Measurements from ENCODE around the gene C1QTNF9.
"Not testable (repeated sequence)": the region's sequence is repeated elsewhere in the genome, so short reads cannot be mapped to it uniquely, and the experiment has no call there.

Gene C1QTNF9

GRCh38 chr13:24327598-24327997, 18.2 kb downstream of the C1QTNF9 start:
- H3K4me2 ChIP-seq (ENCODE audit: low read length); H3K4me3 ChIP-seq (ENCODE audit: low read length); H3K9ac ChIP-seq (ENCODE audit: low read depth, low read length); H3K4me1 ChIP-seq (ENCODE audit: control insufficient read depth, insufficient read depth, low read length); H3K27me3 ChIP-seq (ENCODE audit: control insufficient read depth, insufficient read depth, low read length); H3K9me3 ChIP-seq (replicated peaks; ENCODE audit: low read length); H3K36me3 ChIP-seq (ENCODE audit: insufficient read depth, low read length): not testable (repeated sequence)

- H3K27me3 ChIP-seq (ENCODE audit: control insufficient read depth, insufficient read depth, low read length) = peaks cover 9% of the 10 kb centered on the region
- H3K4me3 ChIP-seq (ENCODE audit: low read length) = peak overlapping the region; percentile 34
- no peaks in the 10 kb centered on the region for H3K9me3 ChIP-seq (replicated peaks; ENCODE audit: low read length)
- no peak overlapping the region for H3K9ac ChIP-seq (ENCODE audit: low read depth, low read length)
- H3K4me1 ChIP-seq (ENCODE audit: control insufficient read depth, insufficient read depth, low read length) = no peaks in the 10 kb centered on the region
- H3K4me2 ChIP-seq (ENCODE audit: low read length) = peak overlapping the region; percentile 58
- no peaks in the 10 kb centered on the region for H3K36me3 ChIP-seq (ENCODE audit: insufficient read depth, low read length)
Measured at GRCh38 chr13:24328145-24328544, 18.8 kb downstream of the C1QTNF9 start.

- no peak overlapping the region for H3K9ac ChIP-seq (ENCODE audit: low read depth, low read length)
- no peaks in the 10 kb centered on the region for H3K27me3 ChIP-seq (ENCODE audit: control insufficient read depth, insufficient read depth, low read length)
- H3K4me2 ChIP-seq (ENCODE audit: low read length) = no peak overlapping the region
- no peaks in the 10 kb centered on the region for H3K9me3 ChIP-seq (replicated peaks; ENCODE audit: low read length)
- H3K4me3 ChIP-seq (ENCODE audit: low read length) = no peak overlapping the region
- no peaks in the 10 kb centered on the region for H3K36me3 ChIP-seq (ENCODE audit: insufficient read depth, low read length)
- H3K4me1 ChIP-seq (ENCODE audit: control insufficient read depth, insufficient read depth, low read length) = no peaks in the 10 kb centered on the region
Measured at GRCh38 chr13:24338721-24339120, 29.3 kb downstream of the C1QTNF9 start.

GRCh38 chr13:24339937-24340607, 30.7 kb downstream of the C1QTNF9 start:
- Histone ChIP-seq H3K27me3 (ENCODE audit: control insufficient read depth, insufficient read depth, low read length) (no peaks in the 10 kb centered on the region), H3K4me3 (ENCODE audit: low read length) (no peak overlapping the region), H3K4me2 (ENCODE audit: low read length) (no peak overlapping the region), H3K9me3 (replicated peaks; ENCODE audit: low read length) (no peaks in the 10 kb centered on the region), H3K9ac (ENCODE audit: low read depth, low read length) (no peak overlapping the region), H3K4me1 (ENCODE audit: control insufficient read depth, insufficient read depth, low read length) (no peaks in the 10 kb centered on the region), H3K36me3 (ENCODE audit: insufficient read depth, low read length) (no peaks in the 10 kb centered on the region)

GRCh38 chr13:24340608-24340955, 31.2 kb downstream of the C1QTNF9 start:
- H3K9ac ChIP-seq (ENCODE audit: low read depth, low read length) = no peak overlapping the region

DNA sequence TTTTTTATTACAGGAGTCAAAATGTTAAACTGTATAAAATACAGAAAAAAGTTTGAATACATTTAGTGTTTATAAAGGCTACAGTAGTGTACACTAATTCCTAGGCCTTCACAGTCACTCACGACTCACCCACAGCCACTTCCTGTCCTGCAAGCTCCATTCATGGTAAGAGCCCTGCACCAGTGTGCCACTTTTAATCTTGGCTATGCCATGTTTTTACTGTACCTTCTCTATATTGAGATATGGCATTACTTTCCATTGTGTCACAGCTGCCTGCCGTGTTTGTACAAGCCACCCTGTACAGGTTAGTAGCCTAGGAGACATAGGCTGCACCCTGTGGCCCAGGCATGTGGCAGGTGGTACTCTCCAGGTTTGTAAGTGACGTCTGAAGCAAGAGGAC, 32.1 kb downstream of the C1QTNF9 start:
- H3K27me3 ChIP-seq (ENCODE audit: control insufficient read depth, insufficient read depth, low read length) = no peaks in the 10 kb centered on the region
- H3K4me1 ChIP-seq (ENCODE audit: control insufficient read depth, insufficient read depth, low read length) = no peaks in the 10 kb centered on the region
- H3K4me3 ChIP-seq (ENCODE audit: low read length) = no peak overlapping the region
- no peak overlapping the region for H3K4me2 ChIP-seq (ENCODE audit: low read length)
- no peak overlapping the region for H3K9ac ChIP-seq (ENCODE audit: low read depth, low read length)
- no peaks in the 10 kb centered on the region for H3K36me3 ChIP-seq (ENCODE audit: insufficient read depth, low read length)
- H3K9me3 ChIP-seq (replicated peaks; ENCODE audit: low read length) = no peaks in the 10 kb centered on the region

More at GRCh38 chr13:24340608-24340955, 31.2 kb downstream of the C1QTNF9 start:
- no peaks in the 10 kb centered on the region for H3K4me1 ChIP-seq (ENCODE audit: control insufficient read depth, insufficient read depth, low read length)
- H3K4me3 ChIP-seq (ENCODE audit: low read length) = no peak overlapping the region
- H3K9me3 ChIP-seq (replicated peaks; ENCODE audit: low read length) = no peaks in the 10 kb centered on the region
- no peaks in the 10 kb centered on the region for H3K27me3 ChIP-seq (ENCODE audit: control insufficient read depth, insufficient read depth, low read length)
- no peak overlapping the region for H3K4me2 ChIP-seq (ENCODE audit: low read length)
- no peaks in the 10 kb centered on the region for H3K36me3 ChIP-seq (ENCODE audit: insufficient read depth, low read length)

- Histone ChIP-seq H3K9me3 (replicated peaks; ENCODE audit: low read length) (no peaks in the 10 kb centered on the region), H3K4me2 (ENCODE audit: low read length) (no peak overlapping the region), H3K27me3 (ENCODE audit: control insufficient read depth, insufficient read depth, low read length) (no peaks in the 10 kb centered on the region), H3K4me1 (ENCODE audit: control insufficient read depth, insufficient read depth, low read length) (no peaks in the 10 kb centered on the region), H3K9ac (ENCODE audit: low read depth, low read length) (no peak overlapping the region), H3K36me3 (ENCODE audit: insufficient read depth, low read length) (no peaks in the 10 kb centered on the region), H3K4me3 (ENCODE audit: low read length) (no peak overlapping the region)
Measured at GRCh38 chr13:24348385-24348784, 39.0 kb downstream of the C1QTNF9 start.

GRCh38 chr13:24348797-24349515, 39.6 kb downstream of the C1QTNF9 start:
- Histone ChIP-seq H3K4me3 (ENCODE audit: low read length) (no peak overlapping the region), H3K36me3 (ENCODE audit: insufficient read depth, low read length) (no peaks in the 10 kb centered on the region), H3K27me3 (ENCODE audit: control insufficient read depth, insufficient read depth, low read length) (no peaks in the 10 kb centered on the region), H3K9me3 (replicated peaks; ENCODE audit: low read length) (no peaks in the 10 kb centered on the region), H3K4me1 (ENCODE audit: control insufficient read depth, insufficient read depth, low read length) (no peaks in the 10 kb centered on the region), H3K9ac (ENCODE audit: low read depth, low read length) (no peak overlapping the region), H3K4me2 (ENCODE audit: low read length) (no peak overlapping the region)

DNA sequence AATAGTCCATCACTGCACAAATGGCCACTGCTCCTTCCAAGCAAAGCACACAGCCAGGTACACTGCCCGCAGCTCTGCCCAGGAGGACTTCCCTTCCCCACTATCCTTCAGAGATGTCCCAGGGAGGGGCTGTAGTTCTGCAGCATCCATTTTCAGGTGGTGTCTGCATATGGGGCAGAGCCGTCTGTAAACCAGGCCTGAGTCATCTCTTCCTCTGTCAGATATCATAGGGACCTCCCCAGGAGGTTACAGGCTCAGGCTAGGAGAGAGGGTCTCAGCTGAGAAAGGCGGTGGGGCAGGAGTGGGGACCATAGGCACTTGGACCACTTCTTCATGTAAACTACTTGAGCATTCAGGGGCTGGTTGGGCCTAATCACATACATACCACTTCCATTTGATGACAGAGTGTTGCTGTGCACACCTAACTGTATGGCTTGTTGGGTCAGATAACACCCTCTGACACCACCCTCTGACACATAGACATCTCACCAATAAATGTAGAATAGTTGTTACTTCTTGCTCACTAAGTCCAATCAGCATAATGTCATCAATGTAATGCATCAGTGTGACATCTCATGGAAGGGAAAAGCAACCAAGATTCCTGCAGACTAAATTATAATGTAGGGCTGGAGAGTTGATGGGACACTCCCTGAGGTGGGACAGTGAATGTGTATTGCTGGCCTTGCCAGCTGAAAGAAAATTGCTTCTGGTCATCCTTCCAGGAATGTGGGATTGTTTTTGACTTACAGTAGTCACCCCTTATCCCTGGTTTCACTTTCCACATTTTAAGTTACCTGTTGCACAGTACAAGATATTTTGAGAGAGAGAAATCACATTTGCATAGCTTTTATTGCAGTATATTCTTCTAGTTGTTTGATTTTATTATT, 40.6 kb downstream of the C1QTNF9 start:
- H3K4me1 ChIP-seq (ENCODE audit: control insufficient read depth, insufficient read depth, low read length); H3K9me3 ChIP-seq (replicated peaks; ENCODE audit: low read length); H3K4me3 ChIP-seq (ENCODE audit: low read length); H3K4me2 ChIP-seq (ENCODE audit: low read length); H3K9ac ChIP-seq (ENCODE audit: low read depth, low read length); H3K27me3 ChIP-seq (ENCODE audit: control insufficient read depth, insufficient read depth, low read length); H3K36me3 ChIP-seq (ENCODE audit: insufficient read depth, low read length): not testable (repeated sequence)

DNA sequence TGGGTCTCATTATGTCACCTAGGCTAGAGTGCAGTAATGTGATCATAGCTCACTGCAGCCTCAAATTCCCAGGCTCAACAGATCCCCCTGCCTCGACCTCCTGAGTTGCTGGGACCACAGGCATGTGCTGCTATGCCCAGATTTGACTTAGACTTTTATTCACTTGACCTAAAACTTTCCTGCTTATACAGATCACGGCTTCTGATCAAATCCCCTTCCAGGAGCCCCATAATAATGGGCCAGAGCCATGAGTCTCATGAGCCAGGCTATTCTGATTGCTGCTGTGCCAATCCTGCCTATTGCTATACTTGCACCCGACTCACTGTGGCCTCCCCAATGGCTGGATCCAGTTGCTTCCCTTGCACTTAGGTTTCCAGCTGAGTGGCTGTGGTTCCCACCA, 42.0 kb downstream of the C1QTNF9 start:
- no peak overlapping the region for H3K4me2 ChIP-seq (ENCODE audit: low read length)
- no peaks in the 10 kb centered on the region for H3K27me3 ChIP-seq (ENCODE audit: control insufficient read depth, insufficient read depth, low read length)
- no peak overlapping the region for H3K4me3 ChIP-seq (ENCODE audit: low read length)
- H3K9me3 ChIP-seq (replicated peaks; ENCODE audit: low read length) = no peaks in the 10 kb centered on the region
- H3K4me1 ChIP-seq (ENCODE audit: control insufficient read depth, insufficient read depth, low read length) = no peaks in the 10 kb centered on the region
- no peaks in the 10 kb centered on the region for H3K36me3 ChIP-seq (ENCODE audit: insufficient read depth, low read length)
- H3K9ac ChIP-seq (ENCODE audit: low read depth, low read length) = no peak overlapping the region

DNA sequence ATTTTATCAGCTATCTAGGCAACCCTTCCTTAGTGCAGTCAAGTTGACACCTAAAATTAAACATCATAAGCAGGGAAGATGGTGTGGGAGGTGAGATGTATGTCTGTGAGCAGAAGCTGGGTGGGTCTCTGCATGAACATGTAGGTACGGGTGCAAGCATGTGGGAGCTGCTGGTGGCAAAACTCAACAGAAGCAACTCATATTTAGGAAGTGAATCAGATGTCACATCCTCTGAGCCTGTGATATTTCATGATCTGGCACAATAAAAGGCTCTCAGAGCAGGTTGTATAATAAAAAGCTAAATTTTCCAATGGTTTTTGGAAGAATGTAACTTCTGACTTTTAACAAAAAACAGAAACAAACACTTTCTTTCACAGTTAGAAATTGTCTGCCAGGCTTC, 44.4 kb downstream of the C1QTNF9 start:
- Histone ChIP-seq H3K4me2 (ENCODE audit: low read length) (no peak overlapping the region), H3K9me3 (replicated peaks; ENCODE audit: low read length) (no peaks in the 10 kb centered on the region), H3K4me1 (ENCODE audit: control insufficient read depth, insufficient read depth, low read length) (no peaks in the 10 kb centered on the region), H3K9ac (ENCODE audit: low read depth, low read length) (no peak overlapping the region), H3K27me3 (ENCODE audit: control insufficient read depth, insufficient read depth, low read length) (no peaks in the 10 kb centered on the region), H3K36me3 (ENCODE audit: insufficient read depth, low read length) (no peaks in the 10 kb centered on the region), H3K4me3 (ENCODE audit: low read length) (no peak overlapping the region)

All from skeletal muscle satellite cell (primary cell).